HL-60/S4 (cell line): ENCODE results near the gene GLRX.
"Not testable (repeated sequence)": the region's sequence is repeated elsewhere in the genome, so short reads cannot be mapped to it uniquely, and the experiment has no call there.

Experiments used
- in situ Hi-C: fragments of 300-500 bp; cut with MboI; formaldehyde crosslinking; loops from 2 replicates; pipeline ENCODE4 v1.14.3; 2022; ENCODE audit warnings: low sequenced_read_pairs

GLRX gene

GRCh38 chr5:95836544-95836943 is 14.0 kb upstream of the GLRX start:
- in situ Hi-C loops = loop anchor here (25.0 kb wide), 1 partner anchor 549 kb away; the partner anchor contains the start of gene MCTP1

GRCh38 chr5:95835682-95836385 is 13.3 kb upstream of the GLRX start:
- in situ Hi-C loops = loop anchor here (25.0 kb wide), 1 partner anchor 549 kb away; the partner anchor contains the start of gene MCTP1

- in situ Hi-C loops = loop anchor here (25.0 kb wide), 1 partner anchor 545 kb away; the partner anchor contains the start of gene MCTP1
Measured at GRCh38 chr5:95832664-95833063, 10.1 kb upstream of the GLRX start.

DNA sequence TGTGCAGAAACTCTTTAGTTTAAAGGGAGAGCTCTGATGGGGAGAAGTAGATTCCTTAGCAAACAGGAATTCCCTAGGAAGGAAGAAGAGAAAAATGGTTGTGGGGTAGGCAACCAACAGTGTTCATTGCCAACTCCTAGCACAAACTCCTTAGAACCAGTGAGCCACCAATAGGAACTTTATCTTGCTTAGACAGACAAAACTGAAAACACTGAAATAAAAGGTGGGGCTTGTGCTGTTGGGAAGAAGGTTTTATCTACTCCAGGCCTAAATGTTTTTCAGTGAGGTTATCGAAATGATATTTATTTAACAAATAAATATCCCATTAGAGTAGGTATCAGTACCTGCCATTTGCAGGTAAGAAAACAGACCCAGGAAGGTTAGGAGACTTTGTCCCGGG is 7.7 kb upstream of the GLRX start:
- in situ Hi-C loops = loop anchor here (25.0 kb wide), 1 partner anchor 543 kb away; the partner anchor contains the start of gene MCTP1

DNA sequence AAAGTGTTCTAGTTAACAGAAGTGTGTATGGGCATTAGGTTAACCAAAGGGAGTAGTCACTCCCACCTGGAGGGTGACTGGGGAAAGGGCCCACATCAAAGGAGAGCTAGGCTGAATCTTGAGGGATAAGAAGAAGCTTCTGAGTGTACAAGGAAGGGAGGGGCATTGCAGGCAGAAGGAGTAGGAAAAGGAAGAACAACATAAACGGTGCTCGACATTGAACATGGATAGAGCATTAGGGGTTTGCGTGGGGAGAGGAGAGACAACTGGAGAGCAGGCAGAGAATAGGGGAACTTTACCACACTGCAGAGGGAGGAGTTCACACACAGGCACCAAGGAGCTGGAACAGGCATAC is 5.3 kb upstream of the GLRX start:
- in situ Hi-C loops = loop anchor here (25.0 kb wide), 1 partner anchor 541 kb away; the partner anchor contains the start of gene MCTP1

DNA sequence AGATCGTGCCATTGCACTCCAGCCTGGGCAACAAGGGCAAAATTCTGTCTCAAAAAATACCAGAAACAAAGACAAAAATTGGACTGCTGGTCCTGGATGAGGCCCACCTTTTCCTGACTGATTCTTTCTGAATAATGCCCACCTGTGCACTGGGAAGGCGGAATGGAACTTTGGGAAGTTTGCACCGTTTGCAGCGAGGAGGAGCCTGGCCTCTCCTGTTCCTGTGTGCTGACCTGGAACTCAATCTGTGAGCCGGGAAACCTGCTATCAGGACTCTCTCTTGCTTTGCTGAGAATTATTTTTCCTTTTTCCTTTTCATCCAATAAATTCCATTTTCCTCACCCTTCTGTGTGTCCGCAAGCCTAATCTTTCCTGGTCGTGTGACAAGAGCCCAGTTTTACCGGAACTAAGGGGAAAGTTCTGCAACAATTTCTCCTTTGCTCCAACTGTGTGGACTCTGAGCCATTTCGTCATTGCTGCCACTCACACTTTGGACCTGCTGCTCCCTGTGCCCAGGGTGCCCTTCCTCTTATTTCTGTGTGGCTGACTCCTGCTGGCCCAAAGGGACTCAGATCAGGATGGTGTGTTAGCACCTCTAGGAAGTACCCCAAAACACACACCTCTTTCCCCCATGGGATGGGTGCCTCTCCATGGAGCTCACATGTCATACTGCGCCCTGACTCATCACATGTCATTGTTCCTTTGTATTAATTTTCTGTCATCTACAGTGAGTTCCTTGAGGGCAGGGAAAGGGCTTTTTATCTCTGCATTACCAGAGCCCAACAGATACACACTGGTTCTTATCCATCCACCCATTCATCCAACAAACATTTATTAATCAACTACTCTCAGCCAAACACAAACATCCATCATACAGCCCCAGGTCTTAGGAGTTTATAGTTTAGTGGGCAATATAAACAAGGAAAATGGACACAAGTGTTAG is 4.7 kb upstream of the GLRX start:
- in situ Hi-C loops = loop anchor here (25.0 kb wide), 1 partner anchor 540 kb away; the partner anchor contains the start of gene MCTP1

DNA sequence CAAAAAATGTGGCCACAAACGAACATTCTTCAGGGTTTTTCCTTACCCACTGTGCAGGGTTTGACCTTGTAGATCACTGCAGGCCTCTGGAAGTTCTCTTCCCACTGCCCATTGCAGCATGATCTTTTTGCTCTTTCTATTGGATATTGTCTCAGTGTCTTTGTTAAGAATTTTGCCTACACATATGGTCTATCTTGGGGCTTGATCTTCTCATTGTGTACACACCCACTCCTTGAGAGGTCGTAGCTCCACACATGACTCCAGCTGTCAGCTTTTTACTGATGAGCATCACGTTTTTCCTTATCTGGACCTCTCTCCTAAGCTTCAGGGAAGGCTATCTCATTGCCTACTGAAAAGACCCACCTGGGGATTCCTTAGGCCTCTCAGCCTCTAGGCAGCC is 3.0 kb upstream of the GLRX start:
- in situ Hi-C loops = loop anchor here (25.0 kb wide), 1 partner anchor 538 kb away; the partner anchor contains the start of gene MCTP1

GRCh38 chr5:95824747-95825146 is 2.2 kb upstream of the GLRX start:
- in situ Hi-C loops = loop anchor here (25.0 kb wide), 1 partner anchor 537 kb away; the partner anchor contains the start of gene MCTP1

- in situ Hi-C loops = no loop called here
Measured at GRCh38 chr5:95823738-95824609, 1.4 kb upstream of the GLRX start.

GRCh38 chr5:95823218-95823737 is 752 bp upstream of the GLRX start:
- in situ Hi-C loops = no loop called here

- in situ Hi-C loops = no loop called here
Measured at GRCh38 chr5:95822043-95822541, 434 bp downstream of the GLRX start.

GRCh38 chr5:95821110-95822021 is 1.2 kb downstream of the GLRX start:
- in situ Hi-C loops = no loop called here

- in situ Hi-C loops = no loop called here
Measured at GRCh38 chr5:95818181-95819147, 4.1 kb downstream of the GLRX start.

GRCh38 chr5:95817430-95817829 is 5.1 kb downstream of the GLRX start:
- in situ Hi-C loops = no loop called here

- in situ Hi-C loops = no loop called here
Measured at GRCh38 chr5:95816776-95817175, 5.8 kb downstream of the GLRX start.

DNA sequence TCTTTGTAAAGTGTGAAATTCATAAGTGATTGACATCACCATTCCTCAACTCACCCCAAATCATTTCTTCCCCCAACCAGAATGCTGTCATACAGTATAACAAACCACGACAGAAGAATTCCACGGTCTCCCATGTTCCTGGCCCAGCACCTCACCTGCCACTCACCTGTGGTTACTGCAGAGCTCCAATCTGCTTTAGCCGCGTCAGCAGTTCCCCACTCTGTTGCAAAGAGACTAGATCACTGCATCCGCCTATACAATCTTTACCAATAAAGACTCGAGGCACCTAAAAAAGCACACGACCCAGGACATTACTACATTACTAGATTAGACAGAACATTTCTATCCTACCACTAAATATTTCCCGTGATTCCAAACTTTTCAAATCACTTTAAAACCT is 6.2 kb downstream of the GLRX start:
- in situ Hi-C loops = no loop called here

GRCh38 chr5:95815155-95815729 is 7.3 kb downstream of the GLRX start:
- in situ Hi-C loops = no loop called here

- in situ Hi-C loops = not testable (repeated sequence)
Measured at GRCh38 chr5:95813035-95813434, 9.5 kb downstream of the GLRX start.
